HFF-Myc (cell line): ENCODE results near the gene SIRT2.
"Not testable (repeated sequence)": the region's sequence is repeated elsewhere in the genome, so short reads cannot be mapped to it uniquely, and the experiment has no call there.

Experiments used
- DNase-seq: peaks from one replicate; pipeline ENCODE4 v3.0.0-alpha.2; 2011; ENCODE audit warnings: low read depth; ENCODE audit errors: extremely low read depth
- H3K4me3 ChIP-seq: replicated peaks from 2 replicates; pipeline ENCODE4 v1.5.1; 2011; ENCODE audit warnings: low read depth, mild to moderate bottlenecking, control low read depth, low read length
- CTCF ChIP-seq: IDR thresholded peaks from 2 replicates; pipeline ENCODE4 v1.5.1; 2012; ENCODE audit warnings: mild to moderate bottlenecking, low read depth, low read length, control low read depth; ENCODE audit errors: missing control alignments

SIRT2 gene

GRCh38 chr19:38899447-38900201 lies at the start of gene SIRT2, which contains the start of gene NFKBIB:
Gene SIRT2, minus strand, starts transcription at chr19:38899618. Its CDS starts 97 bp downstream, at chr19:38899521.
Gene NFKBIB, plus strand, starts transcription at chr19:38899969. Its CDS starts 64 bp downstream, at chr19:38900033.
- TF ChIP-seq CTCF, result no peak
- DNase-seq, result peak; percentile 99
- peak within 1 kb of the TSS; percentile 71 for H3K4me3 ChIP-seq

DNA sequence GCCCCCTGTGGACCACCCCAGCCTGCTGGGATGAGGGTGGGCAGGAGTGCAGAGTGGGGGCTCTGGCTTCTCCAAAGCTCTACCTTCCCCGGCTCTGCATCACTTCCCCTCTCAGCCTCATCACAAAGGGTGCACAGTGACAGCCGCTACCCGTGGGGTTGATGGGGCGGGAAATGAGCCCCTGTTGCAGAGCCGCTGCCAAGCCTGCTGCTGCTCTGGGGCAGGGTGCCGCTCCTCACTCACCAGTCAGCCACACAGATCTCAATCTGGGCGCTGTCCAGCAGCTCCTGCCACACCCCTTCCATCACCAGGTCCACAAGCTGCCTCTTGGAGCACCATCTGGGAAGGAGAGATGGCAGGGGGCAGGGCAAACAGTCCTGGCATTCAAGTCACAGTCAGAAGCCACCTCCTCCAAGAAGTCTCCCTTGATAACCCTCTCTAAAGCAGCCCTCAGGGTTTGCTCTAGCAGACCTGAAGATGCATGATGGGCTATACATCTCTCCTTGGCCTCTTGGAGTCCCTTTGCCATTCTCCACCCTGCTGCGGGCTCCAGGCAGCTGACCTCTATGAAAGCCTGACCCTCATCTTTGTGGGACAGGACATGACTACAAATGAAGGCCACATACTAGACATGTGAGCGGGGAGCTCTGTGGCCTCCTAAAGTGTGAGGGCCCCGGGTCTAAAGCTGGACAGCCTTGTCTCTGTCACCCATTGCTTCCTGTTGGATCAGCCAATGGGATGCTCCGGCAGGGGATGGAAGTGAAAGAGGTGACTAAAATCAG lies 47.0 kb upstream of the SIRT2 start:
- no peak for DNase-seq
- H3K4me3 ChIP-seq, result no peak overlapping the region
- TF ChIP-seq CTCF, result no peak

DNA sequence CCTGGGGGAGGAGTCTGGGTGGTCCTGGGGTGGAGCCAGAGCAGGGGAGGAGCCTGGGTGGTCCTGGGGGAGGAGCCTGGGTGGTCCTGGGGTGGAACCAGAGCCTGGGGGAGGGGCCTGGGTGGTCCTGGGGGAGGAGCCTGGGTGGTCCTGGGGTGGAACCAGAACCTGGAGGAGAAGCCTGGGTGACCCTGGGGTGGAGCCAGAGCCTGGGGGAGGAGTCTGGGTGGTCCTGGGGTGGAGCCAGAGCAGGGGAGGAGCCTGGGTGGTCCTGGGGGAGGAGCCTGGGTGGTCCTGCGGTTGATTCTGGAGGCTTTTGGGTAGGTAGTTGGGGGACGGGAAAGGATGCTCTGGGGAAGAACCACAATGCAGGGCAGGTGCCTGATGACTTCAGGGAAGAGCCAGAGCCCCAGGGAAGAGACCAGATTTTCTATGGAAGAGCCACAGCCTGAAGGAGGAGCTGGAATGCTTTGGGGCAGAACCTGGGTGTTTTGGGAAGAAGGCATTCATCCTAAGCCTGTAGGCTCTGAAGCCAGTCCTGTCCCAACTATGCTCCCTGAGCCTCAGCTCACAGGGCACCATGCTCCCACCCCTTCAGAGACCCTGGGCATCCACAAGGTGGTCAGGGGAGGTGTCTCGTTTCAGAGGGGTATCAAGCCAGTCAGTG lies 46.3 kb upstream of the SIRT2 start:
- no peak overlapping the region for H3K4me3 ChIP-seq
- no peak for DNase-seq
- no peak for TF ChIP-seq CTCF

- no peak overlapping the region for H3K4me3 ChIP-seq
- peak; percentile 9 for DNase-seq
- no peak for TF ChIP-seq CTCF
Measured at GRCh38 chr19:38944981-38945506, 45.6 kb upstream of the SIRT2 start.

- TF ChIP-seq CTCF, result no peak
- H3K4me3 ChIP-seq, result no peak overlapping the region
- no peak for DNase-seq
Measured at GRCh38 chr19:38942471-38943181, 43.2 kb upstream of the SIRT2 start.

GRCh38 chr19:38941979-38942378 lies 42.6 kb upstream of the SIRT2 start:
- no peak for DNase-seq
- TF ChIP-seq CTCF, result no peak
- H3K4me3 ChIP-seq, result no peak overlapping the region

GRCh38 chr19:38941466-38941865 lies 42.0 kb upstream of the SIRT2 start:
- DNase-seq, H3K4me3 ChIP-seq: not testable (repeated sequence)
